Kidney glomerular epithelial cell (primary cell): ENCODE results near the gene MRPS14.
"Not testable (repeated sequence)": the region's sequence is repeated elsewhere in the genome, so short reads cannot be mapped to it uniquely, and the experiment has no call there.

Experiments
- DNase-seq: peaks from one replicate; lab custom pipeline; 2025; lab: John Stamatoyannopoulos, UW

The MRPS14 gene

GRCh38 chr1:175023922-175024242 is 657 bp upstream of the MRPS14 start:
- not testable (repeated sequence) for DNase-seq

GRCh38 chr1:175019524-175019923 is 3.7 kb downstream of the MRPS14 start:
- DNase-seq: no peak

GRCh38 chr1:175015243-175015642 is 8.0 kb downstream of the MRPS14 start:
- DNase-seq: no peak

GRCh38 chr1:175013445-175013844 is 9.8 kb downstream of the MRPS14 start:
- DNase-seq: no peak

GRCh38 chr1:175009532-175009931 is 13.7 kb downstream of the MRPS14 start:
- no peak for DNase-seq

- DNase-seq: no peak
Measured at GRCh38 chr1:175005085-175005783, 18.0 kb downstream of the MRPS14 start.

- no peak for DNase-seq
Measured at GRCh38 chr1:175003521-175003920, 19.7 kb downstream of the MRPS14 start.

- DNase-seq: no peak
Measured at GRCh38 chr1:175002910-175003517, 20.2 kb downstream of the MRPS14 start.

- peak; percentile 23 for DNase-seq
Measured at GRCh38 chr1:175000697-175001187, 22.5 kb downstream of the MRPS14 start.

- DNase-seq: peak; percentile 59
Measured at GRCh38 chr1:174999936-175000696, 23.1 kb downstream of the MRPS14 start, which contains the start of gene CACYBP. CACYBP (plus strand) TSS chr1:174999947; CDS start chr1:175000181, 234 bp downstream.

- DNase-seq: peak; percentile 98
Measured at GRCh38 chr1:174999216-174999935, 23.8 kb downstream of the MRPS14 start.

GRCh38 chr1:174998569-174999215 is 24.5 kb downstream of the MRPS14 start:
- peak; percentile 60 for DNase-seq

- DNase-seq: no peak
Measured at GRCh38 chr1:174997041-174997440, 26.2 kb downstream of the MRPS14 start.

GRCh38 chr1:174996476-174996875 is 26.7 kb downstream of the MRPS14 start:
- DNase-seq: peak; percentile 17

- no peak for DNase-seq
Measured at GRCh38 chr1:174995916-174996315, 27.3 kb downstream of the MRPS14 start.

GRCh38 chr1:174995121-174995520 is 28.1 kb downstream of the MRPS14 start:
- no peak for DNase-seq

- DNase-seq: no peak
Measured at GRCh38 chr1:174991473-174991872, 31.8 kb downstream of the MRPS14 start.

- peak; percentile 67 for DNase-seq
Measured at GRCh38 chr1:174990382-174990999, 32.7 kb downstream of the MRPS14 start.

GRCh38 chr1:174989536-174990220 is 33.5 kb downstream of the MRPS14 start:
- DNase-seq: no peak

- no peak for DNase-seq
Measured at GRCh38 chr1:174988986-174989385, 34.2 kb downstream of the MRPS14 start.

- DNase-seq: no peak
Measured at GRCh38 chr1:174988539-174988938, 34.7 kb downstream of the MRPS14 start.
